HG03378 (cell line): ENCODE data around the gene SYT7.
"Not testable (repeated sequence)": the region's sequence is repeated elsewhere in the genome, so short reads cannot be mapped to it uniquely, and the experiment has no call there.

ENCODE experiments used
- ATAC-seq: cut with Tn5 transposase; IDR thresholded peaks from one replicate; pipeline ENCODE4 v1.9.1; 2021; ENCODE audit warnings: mild to moderate bottlenecking, moderate library complexity; ENCODE audit not compliant: unreplicated experiment

SYT7 gene, protein sequence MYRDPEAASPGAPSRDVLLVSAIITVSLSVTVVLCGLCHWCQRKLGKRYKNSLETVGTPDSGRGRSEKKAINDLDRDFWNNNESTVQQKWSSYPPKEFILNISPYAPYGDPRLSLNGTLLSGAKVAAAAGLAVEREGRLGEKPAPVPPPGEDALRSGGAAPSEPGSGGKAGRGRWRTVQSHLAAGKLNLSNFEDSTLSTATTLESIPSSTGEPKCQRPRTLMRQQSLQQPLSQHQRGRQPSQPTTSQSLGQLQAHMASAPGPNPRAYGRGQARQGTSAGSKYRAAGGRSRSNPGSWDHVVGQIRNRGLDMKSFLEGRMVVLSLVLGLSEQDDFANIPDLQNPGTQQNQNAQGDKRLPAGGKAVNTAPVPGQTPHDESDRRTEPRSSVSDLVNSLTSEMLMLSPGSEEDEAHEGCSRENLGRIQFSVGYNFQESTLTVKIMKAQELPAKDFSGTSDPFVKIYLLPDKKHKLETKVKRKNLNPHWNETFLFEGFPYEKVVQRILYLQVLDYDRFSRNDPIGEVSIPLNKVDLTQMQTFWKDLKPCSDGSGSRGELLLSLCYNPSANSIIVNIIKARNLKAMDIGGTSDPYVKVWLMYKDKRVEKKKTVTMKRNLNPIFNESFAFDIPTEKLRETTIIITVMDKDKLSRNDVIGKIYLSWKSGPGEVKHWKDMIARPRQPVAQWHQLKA

DNA sequence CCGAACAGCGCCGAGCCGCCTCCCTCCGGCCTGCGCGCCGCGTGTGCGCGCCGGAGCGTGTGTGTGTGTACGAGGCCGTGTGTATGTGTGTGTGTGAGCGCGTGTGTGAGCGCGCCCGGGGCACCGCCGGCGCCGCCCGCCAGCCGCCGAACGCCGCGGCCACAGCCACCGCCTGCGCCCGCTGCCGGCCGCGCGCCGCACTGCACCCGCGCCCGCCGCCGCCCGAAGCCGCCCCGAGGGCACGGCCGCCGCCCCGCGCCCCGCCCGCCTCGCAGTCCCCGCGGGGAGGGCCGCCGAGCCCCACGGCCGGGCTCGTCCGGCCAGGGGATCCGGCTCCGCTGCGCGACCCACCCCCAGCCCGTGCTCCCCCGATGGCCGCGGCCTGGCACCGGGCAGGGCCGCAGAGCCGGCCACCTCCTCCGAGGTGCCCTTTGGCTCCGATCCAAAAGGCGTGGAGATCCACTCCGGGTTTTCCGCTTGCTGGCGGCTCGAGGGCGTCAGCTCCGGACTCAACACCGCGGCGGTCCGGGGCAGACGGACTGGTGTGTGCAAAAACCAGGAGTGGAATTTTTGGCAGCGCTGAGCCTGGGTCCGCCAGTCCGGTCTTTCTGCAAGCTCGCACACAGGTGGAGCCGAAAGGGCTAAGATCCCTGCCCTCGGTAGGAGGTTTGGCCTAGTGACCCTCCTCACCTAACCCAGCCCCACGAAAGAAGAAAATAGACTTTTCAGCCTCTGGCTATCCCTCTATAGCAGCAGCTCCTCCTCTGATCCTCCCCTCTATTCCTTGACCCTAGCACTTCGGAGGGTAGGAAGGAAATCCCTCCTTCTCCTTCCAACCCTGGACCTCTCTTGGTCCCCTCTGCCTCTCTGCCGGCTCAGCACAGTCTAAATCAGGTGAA lies at the start of gene SYT7:
Gene SYT7, minus strand, starts transcription at position 47 of the 899 bp plus-strand sequence. CDS start 256 bp downstream, outside the sequence.
- peak; percentile 82 for ATAC-seq

DNA sequence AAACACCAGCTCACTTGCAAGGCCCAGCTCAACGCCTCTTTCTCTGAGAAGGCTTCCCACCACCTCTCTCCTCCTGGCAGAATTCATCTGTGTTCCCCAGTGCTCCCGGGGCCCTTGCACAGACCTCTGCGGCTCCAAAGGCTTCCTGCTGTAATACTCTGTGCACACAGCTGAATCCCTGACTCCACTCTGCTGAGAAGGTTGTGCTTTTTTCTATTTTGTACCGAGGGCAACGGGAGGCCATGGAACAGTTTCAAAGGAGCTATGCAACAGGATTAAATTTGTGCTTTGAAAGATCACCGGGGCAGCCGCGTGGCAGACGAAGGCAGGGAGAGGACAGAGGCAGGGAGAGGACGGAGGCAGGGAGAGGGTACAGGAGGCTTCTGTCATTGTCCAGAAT lies 49.2 kb upstream of the SYT7 start:
- no peak for ATAC-seq

DNA sequence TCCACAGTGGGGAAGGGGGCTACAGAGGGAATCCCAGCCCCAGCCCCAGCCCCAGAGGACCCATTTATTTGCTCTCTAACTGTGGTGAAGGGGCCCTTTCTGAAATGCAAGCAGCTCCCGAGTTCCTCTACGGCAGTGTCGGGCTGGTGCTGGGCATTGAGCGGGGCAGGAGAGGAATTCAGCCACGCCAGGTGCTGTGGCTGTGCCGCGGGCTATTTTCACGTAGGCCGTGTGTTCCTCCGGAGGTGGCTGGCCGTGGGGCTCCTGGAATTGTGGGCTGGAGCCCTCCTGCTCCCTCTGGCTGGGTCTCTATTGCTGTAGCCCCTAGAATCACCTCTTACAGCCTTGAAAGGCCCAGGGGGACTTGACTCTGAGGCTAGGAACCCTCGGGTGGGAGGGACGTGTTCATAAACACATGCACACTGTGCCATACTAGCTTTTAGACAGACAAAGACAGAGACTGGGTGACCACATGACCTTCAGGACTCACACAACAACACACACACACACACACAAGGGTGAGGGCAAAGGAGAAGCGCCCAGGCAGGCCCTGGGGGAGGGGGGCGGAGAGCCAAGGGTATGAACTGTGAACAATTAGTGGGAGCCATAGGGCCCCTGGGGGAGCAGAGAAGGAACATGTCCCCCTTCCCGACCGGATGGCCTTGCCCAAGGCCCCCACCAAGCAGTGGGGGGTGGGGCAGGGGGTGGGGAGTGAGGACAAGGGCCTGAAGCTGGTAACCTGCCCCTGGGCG lies 48.4 kb upstream of the SYT7 start:
- no peak for ATAC-seq

DNA sequence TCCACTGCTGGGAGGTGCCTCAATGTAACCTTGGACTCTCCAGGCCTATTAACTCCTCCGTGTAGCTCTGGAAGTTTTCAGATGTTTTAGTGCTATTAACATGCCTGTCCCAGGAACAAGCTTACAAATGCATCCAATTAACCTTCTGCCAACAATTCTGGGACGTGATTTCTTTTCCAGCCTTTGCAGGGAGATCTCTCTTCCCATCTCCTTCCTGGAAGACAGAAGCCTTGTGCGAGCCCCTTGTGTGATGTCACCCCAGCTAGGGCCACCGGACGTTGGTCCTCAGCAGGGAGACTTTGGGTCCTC lies 47.7 kb upstream of the SYT7 start:
- ATAC-seq: no peak

DNA sequence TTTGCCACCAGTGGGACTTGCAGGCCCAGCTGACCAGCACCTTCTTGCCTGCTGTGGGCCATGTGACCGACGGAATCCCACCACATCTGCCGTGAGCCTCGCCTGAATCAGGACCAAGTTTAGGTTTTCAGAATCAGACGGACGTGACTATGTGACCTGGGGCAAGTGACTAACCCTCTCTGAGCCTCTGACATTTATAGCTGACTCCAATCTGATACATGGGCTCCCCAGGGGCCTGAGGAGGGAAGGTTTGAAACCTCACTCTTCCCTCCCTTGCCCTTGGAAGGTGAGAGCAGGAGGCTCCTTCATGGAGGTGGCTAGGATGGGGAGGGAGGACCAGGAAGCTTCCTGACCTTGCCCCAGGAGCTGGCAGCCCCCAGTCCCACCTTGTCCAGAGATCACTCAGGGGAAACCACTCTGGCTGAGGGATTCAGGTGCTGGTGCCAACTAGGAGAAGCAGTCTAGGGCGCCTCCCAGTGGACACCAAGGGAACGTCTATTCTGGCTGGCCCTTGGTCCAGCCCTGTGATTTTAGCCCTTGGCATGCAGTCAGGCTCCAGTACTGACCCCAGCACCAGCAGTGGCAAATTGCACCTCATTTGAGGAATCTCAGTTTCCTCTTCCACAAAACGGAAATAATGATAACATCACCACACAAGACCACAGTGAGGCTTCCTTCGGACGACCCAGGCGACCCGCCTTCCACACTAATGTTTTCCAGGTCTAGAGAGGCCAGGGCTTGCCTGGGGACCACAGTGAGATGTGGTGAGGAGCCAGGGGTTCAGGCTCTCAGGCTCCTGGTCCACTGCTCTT lies 47.2 kb upstream of the SYT7 start:
- no peak for ATAC-seq

DNA sequence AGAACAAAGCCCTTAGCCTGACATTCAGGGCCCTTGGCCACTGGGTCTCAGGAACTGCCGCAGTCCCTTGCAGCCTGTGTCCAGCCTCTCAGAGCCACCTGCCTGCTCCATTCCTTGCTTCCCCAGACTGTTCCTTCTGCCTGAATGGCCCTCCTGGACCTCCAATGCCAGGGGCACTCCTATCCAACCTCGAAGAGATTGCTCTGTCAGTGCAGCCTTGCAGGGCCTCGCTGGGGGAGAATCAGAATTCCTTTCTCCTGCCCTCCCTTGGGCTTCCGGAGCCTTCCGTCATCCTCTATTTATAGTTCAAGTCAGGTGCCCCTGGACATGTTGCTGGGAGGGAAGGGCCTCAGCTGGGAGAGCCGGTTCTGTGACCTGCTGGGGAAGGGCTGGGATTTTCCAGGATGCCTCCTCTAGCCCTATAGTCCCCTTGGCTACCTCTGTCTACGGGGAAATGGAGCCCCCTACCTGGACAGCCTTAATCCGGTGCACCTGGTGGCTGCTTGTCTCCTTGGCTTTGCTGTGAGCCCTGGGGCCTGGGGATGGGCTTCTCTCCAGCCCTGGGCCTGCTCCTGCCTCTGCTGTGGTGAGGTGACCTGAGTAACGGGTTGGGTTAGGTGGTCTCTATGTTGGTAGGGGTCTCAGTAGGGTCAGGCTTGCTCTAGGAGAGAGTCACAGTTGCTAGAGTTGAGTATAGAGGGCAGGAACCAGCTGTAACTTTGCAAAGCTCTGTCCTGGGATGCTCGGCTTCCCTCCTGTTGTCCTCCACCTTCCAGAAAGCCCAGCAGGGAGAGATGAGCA lies 45.9 kb upstream of the SYT7 start:
- ATAC-seq: no peak

DNA sequence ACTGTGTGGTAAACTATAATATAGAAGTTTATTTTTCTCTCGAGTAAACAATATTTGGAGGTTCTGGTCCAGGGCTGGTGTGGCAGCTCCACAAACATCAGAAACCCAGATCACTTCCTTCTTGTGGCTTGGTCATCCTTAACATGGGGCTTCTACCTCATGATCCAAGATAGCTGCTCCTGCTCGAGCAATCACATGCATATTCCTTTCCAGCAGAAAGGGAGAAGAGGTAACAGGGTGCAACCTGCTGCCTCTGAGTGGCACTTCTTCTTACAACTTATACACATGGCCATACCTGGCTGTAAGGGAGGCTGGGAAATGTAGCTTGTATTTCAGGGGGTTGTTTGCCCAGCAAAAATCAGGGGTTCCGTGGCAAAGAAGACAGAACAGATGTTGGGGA lies 44.6 kb upstream of the SYT7 start:
- ATAC-seq: no peak

DNA sequence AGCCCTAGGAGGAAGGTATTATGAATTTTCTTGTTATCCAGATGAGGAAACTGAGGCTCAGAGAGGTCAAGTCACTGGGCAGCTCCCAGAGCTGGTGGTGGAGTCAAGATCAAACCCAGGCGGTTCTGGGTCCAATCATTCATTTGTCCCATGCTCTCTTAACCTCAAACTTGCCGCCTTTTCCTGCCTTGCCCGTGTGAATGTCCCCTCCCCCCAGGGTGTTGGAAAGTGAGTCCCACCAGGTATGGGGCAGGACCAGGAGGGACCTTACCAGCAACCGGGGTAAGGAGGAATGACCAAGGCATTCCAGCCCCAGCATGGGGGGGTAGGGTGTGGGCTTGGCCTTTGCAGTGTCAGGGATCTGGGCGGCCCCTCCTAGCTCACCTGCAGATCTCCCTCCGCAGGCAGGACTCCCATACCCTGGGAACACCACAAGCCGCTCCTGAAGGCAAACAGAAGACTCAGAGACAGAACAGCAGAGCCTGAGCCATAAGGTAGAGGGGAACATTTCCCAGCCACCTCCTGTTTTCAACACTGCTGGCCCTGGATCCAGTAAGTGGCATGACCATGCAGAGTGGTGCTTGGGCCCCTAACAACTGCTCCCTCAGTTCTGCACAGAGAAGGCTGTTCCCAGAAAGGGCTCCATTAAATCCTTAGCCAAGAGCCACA lies 41.2 kb upstream of the SYT7 start:
- ATAC-seq: no peak

DNA sequence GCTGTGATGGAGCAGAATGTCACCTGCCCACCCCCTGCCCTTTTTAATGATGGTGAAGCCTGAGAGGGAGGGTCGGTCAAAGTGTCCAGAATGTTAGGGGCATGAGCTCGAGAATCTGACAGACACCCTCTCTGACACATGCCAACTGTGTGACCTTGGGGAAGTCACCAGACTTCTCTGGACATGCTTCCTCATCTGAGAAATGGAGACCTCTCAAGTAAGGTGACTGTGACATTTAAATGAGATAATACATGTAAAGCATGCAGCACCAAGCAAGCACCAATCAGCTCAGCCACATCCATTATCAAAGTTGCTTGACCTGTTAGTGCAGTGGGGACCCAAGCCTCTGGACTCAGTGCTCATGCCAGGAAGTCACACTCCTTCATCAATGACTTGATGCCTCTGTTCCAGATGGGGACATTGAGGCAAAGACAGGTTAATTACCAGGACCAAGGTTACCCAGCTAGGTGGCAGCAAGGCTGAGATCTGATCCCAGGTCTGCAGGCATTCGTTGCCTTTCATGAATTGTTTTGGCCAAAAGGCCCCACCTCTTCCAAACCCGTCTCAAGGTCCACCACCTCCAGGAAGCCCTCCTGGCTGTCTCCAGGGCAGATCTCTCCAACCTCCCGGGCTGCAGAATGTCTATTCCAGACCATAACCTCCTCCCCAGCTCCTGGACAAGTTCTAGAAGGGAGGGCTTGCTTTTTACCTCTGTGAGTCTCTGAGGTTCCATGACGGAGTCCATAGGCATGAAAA lies 38.8 kb upstream of the SYT7 start:
- ATAC-seq: no peak

DNA sequence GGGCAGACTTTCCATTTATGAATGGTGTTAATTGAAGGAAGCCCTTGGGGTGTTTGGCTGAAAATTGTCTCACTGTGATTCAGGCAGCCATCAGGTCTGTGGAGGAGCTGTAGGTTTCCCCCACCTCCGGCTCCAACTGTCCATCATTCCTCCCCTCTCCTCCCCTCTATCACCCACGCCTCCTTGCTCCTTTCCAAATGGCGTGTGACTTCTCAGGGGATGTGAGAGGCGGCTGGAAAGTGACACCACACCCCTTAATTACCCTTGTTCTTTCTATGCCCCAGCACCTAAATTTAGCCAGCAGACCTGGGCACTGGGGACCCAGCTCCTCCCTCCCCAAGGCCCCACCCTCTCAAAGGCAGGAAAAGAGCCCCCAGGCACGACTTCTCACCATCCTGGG lies 38.1 kb upstream of the SYT7 start:
- ATAC-seq: no peak

DNA sequence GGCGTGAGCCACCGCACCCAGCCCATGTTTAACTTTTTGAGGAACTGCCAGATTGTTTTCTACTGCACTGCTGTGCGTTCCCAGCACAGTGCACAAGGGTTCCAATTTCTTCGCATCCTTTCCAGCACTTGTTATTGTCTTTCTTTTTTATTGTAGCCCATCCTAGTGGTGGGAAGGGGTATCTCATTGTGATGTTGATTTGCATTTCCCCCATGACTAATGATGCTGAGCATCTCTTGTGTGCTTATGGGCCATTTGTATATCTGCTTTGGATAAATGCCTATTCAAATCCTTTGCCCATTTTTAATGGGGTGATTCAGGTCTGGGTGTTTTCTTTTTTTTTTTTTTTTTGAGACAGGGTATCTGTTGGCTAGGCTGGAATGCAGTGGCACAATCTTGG lies 36.6 kb upstream of the SYT7 start:
- no peak for ATAC-seq

DNA sequence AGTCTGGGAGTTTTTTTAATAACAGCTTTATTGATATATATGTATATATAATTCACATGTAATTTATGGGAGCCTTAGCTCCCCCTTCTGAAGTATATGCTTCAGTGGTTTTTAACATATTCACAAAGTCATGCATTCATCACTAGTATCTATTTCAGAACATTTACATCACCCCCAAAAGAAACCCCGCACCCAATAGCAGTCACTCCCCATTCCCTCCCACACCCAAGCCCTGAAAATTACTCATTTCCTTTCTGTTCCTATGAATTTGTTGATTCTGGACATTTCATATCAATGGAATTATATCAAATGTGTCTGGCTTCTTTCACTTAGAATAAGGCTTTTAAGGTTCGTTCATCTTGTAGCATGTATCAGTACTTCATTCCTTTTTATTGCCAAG lies 35.6 kb upstream of the SYT7 start:
- ATAC-seq: no peak

DNA sequence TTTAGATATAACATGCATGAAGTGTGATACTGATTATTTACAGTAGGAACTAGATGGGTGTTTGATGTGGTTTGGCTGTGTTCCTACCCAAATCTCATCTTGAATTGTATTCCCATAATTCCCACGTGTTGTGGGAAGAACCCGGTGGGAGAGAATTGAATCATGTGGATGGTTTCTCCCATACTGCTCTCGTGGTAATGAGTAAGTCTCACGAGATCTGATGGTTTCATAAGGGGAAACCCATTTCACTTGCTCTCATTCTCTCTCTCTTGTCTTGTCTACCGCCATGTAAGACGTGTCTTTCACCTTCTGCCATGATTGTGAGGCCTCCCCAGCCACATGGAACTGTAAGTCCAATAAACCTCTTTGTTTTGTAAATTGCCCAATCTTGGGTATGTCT lies 33.9 kb upstream of the SYT7 start:
- ATAC-seq: not testable (repeated sequence)

DNA sequence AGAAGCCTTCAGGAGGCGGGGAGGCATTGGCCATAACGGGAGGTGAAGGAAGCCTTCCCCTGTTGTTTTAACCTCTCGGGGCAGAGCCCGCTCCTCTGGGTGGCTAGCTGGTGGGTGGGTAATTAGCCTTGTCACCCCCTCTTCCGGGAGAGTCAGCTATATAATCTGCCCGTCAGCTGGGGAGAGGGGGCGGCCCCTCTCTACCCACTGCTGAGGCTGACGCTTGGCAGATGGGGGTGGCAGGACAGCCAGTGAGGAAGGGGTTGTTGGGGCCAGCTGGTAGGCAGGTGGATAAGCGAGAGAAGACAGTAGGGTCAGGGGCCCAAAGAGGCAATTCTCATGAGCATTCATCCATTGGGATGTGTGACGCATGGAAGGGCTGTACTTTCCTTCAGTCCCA lies 33.0 kb upstream of the SYT7 start:
- ATAC-seq: no peak

DNA sequence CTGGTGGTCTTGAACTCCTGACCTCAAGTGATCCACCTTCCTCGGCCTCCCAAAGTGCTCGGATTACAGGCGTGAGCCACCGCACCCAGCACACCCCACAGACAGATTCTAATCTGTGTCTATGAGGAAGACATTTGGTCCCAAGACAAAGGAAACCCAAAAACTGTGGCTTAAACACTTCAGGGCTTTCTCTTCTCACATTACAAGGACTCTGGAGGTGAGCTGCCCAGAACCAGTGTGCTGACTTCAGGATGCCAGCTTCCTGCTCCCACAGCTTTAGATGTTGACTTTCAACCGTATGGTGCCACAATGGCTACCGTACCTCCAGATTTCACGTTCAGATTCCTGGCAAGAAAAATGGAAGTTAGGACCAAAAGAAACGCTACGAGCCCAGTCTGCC lies 32.2 kb upstream of the SYT7 start:
- no peak for ATAC-seq

DNA sequence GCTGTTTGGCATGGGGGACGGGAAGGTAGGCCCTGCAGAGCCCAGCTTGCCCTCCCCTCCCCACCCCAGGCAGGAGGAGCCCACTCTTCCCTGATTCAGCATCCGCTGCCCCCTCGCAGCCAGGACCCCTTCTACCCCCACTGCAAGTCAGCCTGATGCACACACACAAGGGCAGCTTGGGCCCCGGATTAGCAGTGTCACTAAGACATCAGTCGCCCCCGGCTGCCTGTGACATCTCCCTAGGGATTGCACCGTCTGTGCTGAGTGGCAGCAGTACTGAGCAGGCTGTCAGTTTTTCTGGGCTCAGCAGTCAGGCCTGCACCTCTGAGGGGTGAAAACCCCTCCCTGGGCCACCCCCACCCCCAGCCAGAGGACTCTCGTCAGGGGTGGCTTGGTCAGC lies 30.4 kb upstream of the SYT7 start:
- no peak for ATAC-seq

DNA sequence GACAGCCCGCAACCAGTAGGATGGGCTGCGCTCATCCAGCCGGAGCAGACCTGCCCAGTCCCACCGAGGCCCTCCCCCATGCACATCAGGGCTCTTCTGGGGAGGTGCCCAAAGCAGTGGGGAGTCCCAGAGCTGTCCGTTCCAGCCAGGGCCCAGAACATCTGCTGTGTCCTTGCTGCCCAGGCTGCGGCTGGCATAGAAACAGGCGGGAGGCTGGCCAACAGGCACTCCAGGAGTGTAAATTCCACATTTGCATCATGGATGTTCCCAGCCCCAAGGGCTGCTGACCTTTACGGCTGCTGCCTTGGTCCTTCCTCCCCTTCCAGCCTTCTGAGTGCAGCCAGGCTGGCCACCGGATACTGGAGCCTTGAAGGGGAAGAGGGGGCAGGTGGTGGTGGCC lies 30.0 kb upstream of the SYT7 start:
- ATAC-seq: no peak

DNA sequence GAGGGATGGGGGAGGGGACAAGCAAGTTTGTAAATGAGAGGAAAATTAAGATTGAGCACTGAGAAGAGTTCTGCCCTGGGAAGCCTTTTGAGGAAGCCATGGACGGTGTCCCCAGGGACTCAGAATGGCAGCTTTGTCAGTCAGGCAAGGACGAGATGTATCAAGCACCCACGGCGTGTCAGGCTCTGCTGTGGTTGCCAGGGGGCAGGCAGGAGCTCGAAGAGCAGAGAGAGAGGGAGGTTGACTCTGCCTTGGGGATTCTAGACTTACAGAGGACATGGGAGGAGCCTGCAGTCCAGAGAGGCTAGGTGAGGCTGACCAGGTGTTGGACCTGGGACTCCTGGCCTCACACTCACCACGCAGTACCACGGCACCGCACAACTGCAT lies 29.1 kb upstream of the SYT7 start:
- ATAC-seq: no peak
